ENCODE data around the gene TF.

DNA sequence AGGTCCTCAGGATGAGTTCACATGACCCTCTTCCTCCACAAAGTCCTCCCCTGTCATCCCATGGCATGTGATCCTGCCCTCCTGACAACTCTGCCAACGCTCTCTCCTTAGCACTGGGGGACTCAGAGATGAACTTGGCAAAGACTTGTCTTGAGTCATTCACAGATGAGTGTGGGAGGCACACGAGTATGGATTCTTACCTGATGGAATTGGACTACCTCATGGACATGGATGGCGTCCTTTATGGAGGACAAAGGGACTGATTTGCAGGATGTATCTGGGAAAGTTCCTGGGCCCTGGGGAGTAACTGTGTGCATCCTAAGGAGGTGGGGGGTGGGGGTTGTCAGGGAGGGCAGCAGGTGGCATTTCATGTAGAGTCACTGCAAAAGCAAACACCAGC, 46.3 kb upstream of the TF start:
- TF ChIP-seq POLR2A (IDR thresholded peaks at IDR 0.05): no peak
- TF ChIP-seq, protein P1, sequence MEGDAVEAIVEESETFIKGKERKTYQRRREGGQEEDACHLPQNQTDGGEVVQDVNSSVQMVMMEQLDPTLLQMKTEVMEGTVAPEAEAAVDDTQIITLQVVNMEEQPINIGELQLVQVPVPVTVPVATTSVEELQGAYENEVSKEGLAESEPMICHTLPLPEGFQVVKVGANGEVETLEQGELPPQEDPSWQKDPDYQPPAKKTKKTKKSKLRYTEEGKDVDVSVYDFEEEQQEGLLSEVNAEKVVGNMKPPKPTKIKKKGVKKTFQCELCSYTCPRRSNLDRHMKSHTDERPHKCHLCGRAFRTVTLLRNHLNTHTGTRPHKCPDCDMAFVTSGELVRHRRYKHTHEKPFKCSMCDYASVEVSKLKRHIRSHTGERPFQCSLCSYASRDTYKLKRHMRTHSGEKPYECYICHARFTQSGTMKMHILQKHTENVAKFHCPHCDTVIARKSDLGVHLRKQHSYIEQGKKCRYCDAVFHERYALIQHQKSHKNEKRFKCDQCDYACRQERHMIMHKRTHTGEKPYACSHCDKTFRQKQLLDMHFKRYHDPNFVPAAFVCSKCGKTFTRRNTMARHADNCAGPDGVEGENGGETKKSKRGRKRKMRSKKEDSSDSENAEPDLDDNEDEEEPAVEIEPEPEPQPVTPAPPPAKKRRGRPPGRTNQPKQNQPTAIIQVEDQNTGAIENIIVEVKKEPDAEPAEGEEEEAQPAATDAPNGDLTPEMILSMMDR (IDR thresholded peaks at IDR 0.05): no peak
